A673 (cell line): ENCODE measurements around the gene PLCD1.

Experiments
- CTCF ChIP-seq: fragments of 300-800, 200-600 bp; sonication (generic); conservative IDR thresholded peaks from 2 replicates; pipeline ENCODE4 v1.5.1; 2017; ENCODE audit warnings: low read depth, mild to moderate bottlenecking, antibody characterized with exemption, low read length, moderate library complexity, mixed read lengths
- EZH2 ChIP-seq: fragments of 200-600 bp; sonication (generic); IDR thresholded peaks from 2 replicates; pipeline ENCODE4 v1.6.1; 2017; ENCODE audit warnings: borderline replicate concordance, low read depth, mild to moderate bottlenecking, mixed read lengths, antibody characterized with exemption, low read length; ENCODE audit not compliant: poor library complexity, severe bottlenecking

DNA sequence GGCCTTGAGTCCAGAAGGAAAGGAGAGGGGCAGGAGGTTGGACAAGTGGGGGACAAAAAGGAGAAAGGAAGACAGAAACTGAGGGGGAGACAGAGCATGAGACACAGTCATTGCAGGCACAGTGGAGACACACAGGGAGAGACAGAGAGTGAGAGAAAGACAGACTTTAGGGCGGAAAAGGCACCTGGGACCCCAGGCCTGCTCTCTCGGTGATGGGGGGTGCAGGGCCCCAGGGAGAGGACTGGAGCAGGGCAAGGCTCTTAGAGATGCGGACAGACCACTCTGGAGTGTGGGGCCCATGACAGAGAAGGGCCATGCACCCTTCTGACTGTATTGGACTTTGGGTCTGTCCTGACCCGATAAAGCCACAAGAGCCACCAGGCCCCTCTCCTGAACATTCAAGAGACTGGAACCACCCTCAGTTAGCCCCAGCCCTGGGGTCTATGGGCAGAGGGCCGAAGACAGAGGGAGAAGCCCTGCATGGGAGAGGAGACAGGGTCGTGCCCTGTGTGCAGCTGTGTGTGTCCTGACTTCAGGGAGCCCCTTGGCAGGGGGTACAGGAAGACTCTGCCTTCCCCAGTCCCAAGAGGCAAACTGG is 12.5 kb downstream of the PLCD1 start:
- TF ChIP-seq CTCF, result no peak
- TF ChIP-seq EZH2, result no peak
